Rectal smooth muscle tissue (tissue), 1 donor: ENCODE results near the gene PUS1.
A peak's percentile ranks its signal among the peaks of the same experiment; 100 is the strongest.

Source experiments
- H3K27ac ChIP-seq: one replicate; pipeline ENCODE4 v1.7.0; 2013; ENCODE audit warnings: low read depth, low read length, inconsistent platforms
- H3K27me3 ChIP-seq: one replicate; pipeline ENCODE4 v1.7.0; 2013; ENCODE audit warnings: low read length; ENCODE audit not compliant: control insufficient read depth, insufficient read depth
- H3K36me3 ChIP-seq: one replicate; pipeline ENCODE4 v1.7.0; 2013; ENCODE audit warnings: low read length; ENCODE audit not compliant: control insufficient read depth, insufficient read depth
- H3K4me1 ChIP-seq: one replicate; pipeline ENCODE4 v1.7.0; 2013; ENCODE audit warnings: low read length; ENCODE audit not compliant: control insufficient read depth, insufficient read depth
- H3K4me3 ChIP-seq: one replicate; pipeline ENCODE4 v1.7.0; 2013; ENCODE audit warnings: low read length
- H3K9ac ChIP-seq: one replicate; pipeline ENCODE4 v1.7.0; 2013; ENCODE audit warnings: low read length

PUS1 gene

GRCh38 chr12:131921866-131922769 lies 7.0 kb upstream of the PUS1 start:
- Histone ChIP-seq H3K4me3 (no peak overlapping the region), H3K36me3 (peaks cover 8% of the 10 kb centered on the region), H3K4me1 (no peaks in the 10 kb centered on the region), H3K9ac (no peak overlapping the region), H3K27ac (no peak overlapping the region), H3K27me3 (no peaks in the 10 kb centered on the region)

- H3K27me3 ChIP-seq, result no peaks in the 10 kb centered on the region
- no peak overlapping the region for H3K4me3 ChIP-seq
- H3K27ac ChIP-seq, result no peak overlapping the region
- no peaks in the 10 kb centered on the region for H3K4me1 ChIP-seq
- H3K36me3 ChIP-seq, result peaks cover 6% of the 10 kb centered on the region
- no peak overlapping the region for H3K9ac ChIP-seq
Observed at GRCh38 chr12:131922772-131923171, 6.3 kb upstream of the PUS1 start.

GRCh38 chr12:131923260-131923659 lies 5.8 kb upstream of the PUS1 start:
- Histone ChIP-seq H3K36me3 (peaks cover 6% of the 10 kb centered on the region), H3K27me3 (no peaks in the 10 kb centered on the region)

GRCh38 chr12:131927110-131928079 lies 1.7 kb upstream of the PUS1 start:
- no peaks in the 10 kb centered on the region for H3K4me1 ChIP-seq
- no peak overlapping the region for H3K9ac ChIP-seq
- H3K36me3 ChIP-seq, result peaks cover 4% of the 10 kb centered on the region
- no peak overlapping the region for H3K27ac ChIP-seq
- H3K4me3 ChIP-seq, result no peak overlapping the region
- no peaks in the 10 kb centered on the region for H3K27me3 ChIP-seq

More at GRCh38 chr12:131923260-131923659, 5.8 kb upstream of the PUS1 start:
- Histone ChIP-seq H3K4me1 (no peaks in the 10 kb centered on the region), H3K9ac (no peak overlapping the region), H3K4me3 (no peak overlapping the region), H3K27ac (no peak overlapping the region)

- Histone ChIP-seq H3K27ac (peak overlapping the region; percentile 77), H3K9ac (no peak overlapping the region), H3K36me3 (peaks cover 5% of the 10 kb centered on the region), H3K27me3 (no peaks in the 10 kb centered on the region), H3K4me3 (peak overlapping the region; percentile 73), H3K4me1 (no peaks in the 10 kb centered on the region)
Observed at GRCh38 chr12:131928080-131928710, 881 bp upstream of the PUS1 start.

GRCh38 chr12:131929581-131930456 lies 743 bp downstream of the PUS1 start:
- Histone ChIP-seq H3K9ac (peak overlapping the region; percentile 62), H3K4me3 (peak overlapping the region; percentile 86), H3K27ac (peak overlapping the region; percentile 58), H3K27me3 (no peaks in the 10 kb centered on the region), H3K36me3 (peaks cover 12% of the 10 kb centered on the region), H3K4me1 (no peaks in the 10 kb centered on the region)

GRCh38 chr12:131930510-131930909 lies 1.4 kb downstream of the PUS1 start:
- H3K27me3 ChIP-seq, result no peaks in the 10 kb centered on the region
- peaks cover 12% of the 10 kb centered on the region for H3K36me3 ChIP-seq
- no peak overlapping the region for H3K9ac ChIP-seq
- H3K4me3 ChIP-seq, result peak overlapping the region; percentile 86
- no peak overlapping the region for H3K27ac ChIP-seq
- H3K4me1 ChIP-seq, result no peaks in the 10 kb centered on the region

GRCh38 chr12:131933387-131933786 lies 4.3 kb downstream of the PUS1 start:
- Histone ChIP-seq H3K4me3 (no peak overlapping the region), H3K4me1 (no peaks in the 10 kb centered on the region), H3K27me3 (no peaks in the 10 kb centered on the region), H3K27ac (no peak overlapping the region), H3K36me3 (peaks cover 12% of the 10 kb centered on the region), H3K9ac (no peak overlapping the region)

- no peak overlapping the region for H3K4me3 ChIP-seq
- H3K9ac ChIP-seq, result no peak overlapping the region
- no peaks in the 10 kb centered on the region for H3K27me3 ChIP-seq
- peaks cover 12% of the 10 kb centered on the region for H3K36me3 ChIP-seq
- H3K27ac ChIP-seq, result no peak overlapping the region
- H3K4me1 ChIP-seq, result no peaks in the 10 kb centered on the region
Observed at GRCh38 chr12:131934535-131934934, 5.5 kb downstream of the PUS1 start.

- H3K27me3 ChIP-seq, result no peaks in the 10 kb centered on the region
- H3K36me3 ChIP-seq, result peaks cover 15% of the 10 kb centered on the region
- H3K4me1 ChIP-seq, result no peaks in the 10 kb centered on the region
- no peak overlapping the region for H3K27ac ChIP-seq
- no peak overlapping the region for H3K9ac ChIP-seq
- no peak overlapping the region for H3K4me3 ChIP-seq
Observed at GRCh38 chr12:131938082-131938481, 9.0 kb downstream of the PUS1 start.

- Histone ChIP-seq H3K4me3 (no peak overlapping the region), H3K4me1 (no peaks in the 10 kb centered on the region), H3K9ac (no peak overlapping the region), H3K27ac (no peak overlapping the region), H3K27me3 (no peaks in the 10 kb centered on the region), H3K36me3 (peaks cover 8% of the 10 kb centered on the region)
Observed at GRCh38 chr12:131939007-131939406, 9.9 kb downstream of the PUS1 start.
